PFSK-1 (cell line): ENCODE results near the gene DPP4.

ENCODE experiments used
- FOXP2 ChIP-seq: optimal IDR thresholded peaks from 2 replicates; pipeline ENCODE3; 2011; ENCODE audit warnings: borderline replicate concordance, control low read depth, inconsistent platforms; ENCODE audit not compliant: insufficient read depth; ENCODE audit errors: extremely low read length, extremely low read depth
- POLR2AphosphoS5 ChIP-seq: IDR thresholded peaks from 2 replicates; pipeline ENCODE4 v1.6.1; 2012; ENCODE audit warnings: low read depth, mild to moderate bottlenecking, control low read depth, low read length, moderate library complexity
- REST ChIP-seq, 2 experiments: IDR thresholded peaks; 2 replicates each; pipeline versions ENCODE4 v1.6.1 to v1.8.0; 2011 to 2012; ENCODE audit warnings: low read depth in 2 of 2, low read length in 2 of 2, control low read depth in 1 of 2, inconsistent platforms in 1 of 2, mild to moderate bottlenecking in 1 of 2, moderate library complexity in 1 of 2; ENCODE audit not compliant: insufficient read depth in 1 of 2
- SIN3A ChIP-seq: IDR thresholded peaks from 2 replicates; pipeline ENCODE4 v1.6.1; 2012; ENCODE audit warnings: mild to moderate bottlenecking, low read length, moderate library complexity, borderline replicate concordance; ENCODE audit not compliant: insufficient read depth
- TAF1 ChIP-seq: IDR thresholded peaks from 2 replicates; pipeline ENCODE4 v1.6.1; 2012; ENCODE audit warnings: low read length, control low read depth, borderline replicate concordance; ENCODE audit not compliant: insufficient read depth

The DPP4 gene

GRCh38 chr2:161987311-161987710, 86.7 kb downstream of the DPP4 start:
- TF ChIP-seq TAF1 (no peak), POLR2AphosphoS5 (no peak), SIN3A (no peak), FOXP2 (no peak), REST (IDR thresholded peaks at IDR 0.05; ENCODE audit: insufficient read depth in 1 of 2, low read depth in 2 of 2, low read length in 2 of 2) (no peak)

GRCh38 chr2:161983866-161984265, 90.1 kb downstream of the DPP4 start:
- TF ChIP-seq TAF1 = no peak
- no peak for TF ChIP-seq REST (IDR thresholded peaks at IDR 0.05; ENCODE audit: insufficient read depth in 1 of 2, low read depth in 2 of 2, low read length in 2 of 2)
- TF ChIP-seq SIN3A = no peak
- TF ChIP-seq POLR2AphosphoS5 = no peak
- TF ChIP-seq FOXP2 = no peak

- TF ChIP-seq SIN3A (no peak), REST (IDR thresholded peaks at IDR 0.05; ENCODE audit: insufficient read depth in 1 of 2, low read depth in 2 of 2, low read length in 2 of 2) (no peak)
Observed at GRCh38 chr2:161983331-161983651, 90.7 kb downstream of the DPP4 start.

GRCh38 chr2:161982548-161983330, 91.3 kb downstream of the DPP4 start:
- TF ChIP-seq POLR2AphosphoS5 = no peak
- no peak for TF ChIP-seq SIN3A
- no peak for TF ChIP-seq REST (IDR thresholded peaks at IDR 0.05; ENCODE audit: insufficient read depth in 1 of 2, low read depth in 2 of 2, low read length in 2 of 2)
- no peak for TF ChIP-seq TAF1
- TF ChIP-seq FOXP2 = no peak

- TF ChIP-seq REST (IDR thresholded peaks at IDR 0.05; ENCODE audit: insufficient read depth in 1 of 2, low read depth in 2 of 2, low read length in 2 of 2) (no peak), POLR2AphosphoS5 (no peak), FOXP2 (no peak), SIN3A (no peak), TAF1 (no peak)
Observed at GRCh38 chr2:161981679-161982250, 92.2 kb downstream of the DPP4 start.
